ENCODE measurements around the gene ACSF2.

ACSF2 gene

DNA sequence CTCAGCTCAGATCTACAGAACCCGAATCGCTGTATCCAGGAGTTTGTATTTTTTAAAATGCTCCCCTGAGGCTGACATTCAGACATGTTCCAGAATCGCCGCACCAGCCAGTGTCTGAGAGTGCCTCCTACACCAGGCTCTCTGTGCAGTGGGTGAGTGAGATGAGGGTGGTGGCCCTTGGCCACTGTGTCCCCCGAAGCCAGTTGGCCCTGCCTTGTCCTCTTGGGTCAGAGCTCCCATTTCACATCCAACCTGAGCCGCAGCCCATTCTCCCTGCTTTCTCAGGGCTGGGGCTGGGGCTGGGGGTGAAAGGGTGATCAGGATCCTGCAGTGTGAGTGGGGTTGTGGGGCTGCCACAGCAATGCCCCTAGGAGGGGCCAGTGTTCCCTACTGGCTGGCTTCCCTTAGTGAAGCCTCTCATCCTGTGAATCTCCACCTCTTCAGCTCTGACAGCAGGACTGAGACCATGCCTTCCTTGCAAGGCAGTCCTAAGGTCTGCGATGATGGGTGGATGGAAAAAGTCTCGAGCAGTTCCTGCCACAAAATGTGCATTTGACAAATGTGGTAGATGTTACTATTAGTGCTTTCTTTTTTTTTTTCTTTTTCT is 69.3 kb downstream of the ACSF2 start:
- DNase-seq (ENCODE audit: extremely low read depth in 1 of 2, low read depth in 1 of 2) = no peak

DNA sequence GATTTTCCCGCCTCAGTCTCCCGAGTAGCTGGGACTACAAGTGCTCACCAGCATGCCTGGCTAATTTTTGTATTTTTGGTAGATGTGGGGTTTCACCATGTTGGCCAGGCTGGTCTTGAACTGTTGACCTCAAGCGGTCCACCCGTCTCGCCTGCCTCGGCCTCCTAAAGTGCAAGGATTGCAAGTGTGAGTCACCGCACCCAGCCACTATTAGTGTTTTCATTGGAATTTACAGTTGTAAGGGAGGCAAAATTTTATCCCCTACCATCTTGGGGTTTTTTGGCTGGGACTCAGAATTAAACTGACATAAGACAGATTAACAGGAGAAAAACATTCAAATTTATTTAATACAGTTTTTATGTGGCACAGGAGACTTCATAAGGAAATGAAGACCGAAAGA is 69.9 kb downstream of the ACSF2 start:
- DNase-seq (ENCODE audit: extremely low read depth in 1 of 2, low read depth in 1 of 2) = no peak

DNA sequence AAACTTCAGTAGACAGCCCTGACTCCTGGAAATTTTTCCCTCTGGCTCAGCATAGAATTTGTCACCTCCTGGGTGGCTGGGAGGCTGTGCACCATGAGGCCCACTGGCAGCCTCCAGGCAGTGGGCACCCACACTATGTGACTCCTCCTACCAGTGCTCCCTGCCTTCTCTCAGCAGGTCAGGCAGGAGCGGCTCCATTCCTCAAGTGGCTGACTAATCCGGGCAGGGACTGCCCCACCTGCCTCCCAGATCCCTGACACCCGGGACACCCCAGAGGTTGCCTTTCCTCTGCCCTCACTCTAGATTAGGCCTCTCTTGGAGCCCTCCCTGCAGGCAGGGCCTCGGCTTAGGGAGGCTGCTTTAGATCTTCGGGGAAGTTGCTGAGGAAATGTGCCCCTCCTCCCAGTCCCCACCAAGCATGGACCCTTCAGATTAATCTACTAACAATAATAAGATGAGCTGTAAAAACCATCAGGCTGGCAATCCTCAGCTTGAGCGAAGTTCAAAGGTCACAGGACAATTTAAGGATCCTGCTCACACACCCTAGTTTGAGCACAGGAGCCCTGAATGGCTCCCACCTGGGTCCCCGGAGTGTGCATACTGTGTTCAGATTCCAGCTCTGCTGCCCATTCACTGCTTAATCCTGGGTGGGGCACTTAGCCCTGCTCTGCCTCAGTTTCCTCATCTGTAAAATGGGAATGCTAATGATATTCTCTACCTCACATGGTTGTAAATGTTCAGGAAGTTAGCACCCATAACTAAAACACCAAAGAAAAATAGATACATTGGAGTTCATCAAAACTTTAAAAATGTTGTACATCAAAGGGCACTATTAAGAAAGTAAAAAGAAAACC is 72.2 kb downstream of the ACSF2 start:
- DNase-seq (ENCODE audit: extremely low read depth in 1 of 2, low read depth in 1 of 2) = no peak

DNA sequence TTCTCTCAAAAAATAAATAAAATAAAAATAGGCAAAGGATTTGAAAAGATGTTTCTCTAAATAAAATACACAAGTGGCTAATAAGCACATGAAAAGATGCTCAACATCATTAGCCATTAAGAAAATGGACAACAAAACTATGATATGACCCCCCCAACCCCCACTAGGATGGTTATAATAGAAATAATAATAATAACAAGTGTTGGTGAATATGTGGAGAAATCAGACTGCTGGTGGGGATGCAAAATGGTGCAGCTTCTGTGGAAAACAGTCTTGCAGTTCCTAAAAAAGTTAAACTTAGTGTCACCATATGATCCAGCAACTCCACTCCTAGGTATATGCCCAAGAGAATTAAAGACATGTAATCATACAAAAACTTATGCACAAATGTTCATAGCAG is 73.3 kb downstream of the ACSF2 start:
- DNase-seq (ENCODE audit: extremely low read depth in 1 of 2, low read depth in 1 of 2) = no peak

DNA sequence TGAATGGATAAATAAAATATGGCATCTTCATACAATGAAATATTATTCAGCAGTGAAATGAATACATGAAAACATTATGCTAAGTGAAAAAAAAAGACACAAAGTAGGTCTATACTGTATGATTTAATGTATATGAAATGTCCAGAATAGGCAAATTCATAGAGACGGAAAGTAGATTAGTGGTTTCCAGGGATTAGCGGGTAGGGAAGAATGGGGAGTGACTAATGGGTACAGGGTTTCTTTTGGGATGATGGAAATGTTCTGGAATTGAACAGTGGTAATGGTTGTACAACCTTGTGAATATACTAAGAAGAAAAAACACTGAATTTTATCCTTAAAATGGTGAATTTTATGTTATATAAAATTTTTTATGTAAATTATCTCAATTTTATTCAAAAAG is 73.7 kb downstream of the ACSF2 start:
- no peak for DNase-seq (ENCODE audit: extremely low read depth in 1 of 2, low read depth in 1 of 2)

DNA sequence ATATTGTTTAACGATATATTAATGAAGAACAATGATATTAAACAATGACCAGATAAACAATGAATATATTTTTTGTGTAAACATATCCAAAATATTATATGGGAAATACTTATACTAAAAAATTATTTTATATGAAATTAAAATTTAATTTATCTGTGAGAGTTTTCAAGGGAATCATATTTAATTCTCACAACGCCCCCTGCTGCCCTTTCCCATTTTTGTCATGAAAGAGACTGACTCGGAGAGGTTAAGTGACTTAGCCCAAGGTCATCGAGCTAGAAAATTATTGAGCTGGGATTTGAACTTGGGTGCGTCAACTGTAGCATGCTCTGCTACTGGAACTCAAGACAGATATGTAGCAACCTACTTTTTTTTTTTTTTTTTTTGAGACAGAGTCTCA is 75.0 kb downstream of the ACSF2 start:
- no peak for DNase-seq (ENCODE audit: extremely low read depth in 1 of 2, low read depth in 1 of 2)

DNA sequence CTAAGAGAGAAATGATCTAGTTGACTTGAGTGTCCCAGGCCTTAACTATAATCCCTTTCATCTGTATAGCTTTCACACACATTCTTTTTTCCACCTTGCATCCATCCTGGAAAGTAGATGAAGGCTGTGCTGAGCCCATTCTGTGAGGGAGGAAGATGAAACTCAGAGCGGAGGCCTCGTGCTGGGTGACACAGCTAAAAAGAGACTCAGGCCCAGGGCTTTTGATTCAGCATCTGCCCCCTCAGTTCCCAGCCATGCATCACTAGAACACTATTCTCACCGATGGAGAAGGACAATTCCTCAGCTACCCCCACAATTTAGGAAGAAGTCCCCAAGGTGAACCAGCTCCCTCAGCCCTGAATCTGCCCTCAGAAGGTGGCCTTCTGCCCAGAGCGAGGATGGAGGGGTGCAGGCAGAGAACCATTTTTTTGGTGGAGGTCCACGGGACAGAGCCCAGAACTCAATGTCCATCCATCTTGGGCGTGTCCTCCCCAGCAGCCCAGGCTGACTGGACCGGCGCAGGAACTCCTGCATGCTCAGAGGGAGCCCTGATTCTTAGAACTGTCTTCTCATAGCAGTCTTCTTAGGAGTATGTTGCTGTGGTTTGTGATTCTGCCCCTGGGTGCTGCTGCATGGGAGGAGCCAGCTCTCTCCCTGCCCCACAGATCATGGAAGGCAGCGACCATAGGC is 76.4 kb downstream of the ACSF2 start:
- no peak for DNase-seq (ENCODE audit: extremely low read depth in 1 of 2, low read depth in 1 of 2)

DNA sequence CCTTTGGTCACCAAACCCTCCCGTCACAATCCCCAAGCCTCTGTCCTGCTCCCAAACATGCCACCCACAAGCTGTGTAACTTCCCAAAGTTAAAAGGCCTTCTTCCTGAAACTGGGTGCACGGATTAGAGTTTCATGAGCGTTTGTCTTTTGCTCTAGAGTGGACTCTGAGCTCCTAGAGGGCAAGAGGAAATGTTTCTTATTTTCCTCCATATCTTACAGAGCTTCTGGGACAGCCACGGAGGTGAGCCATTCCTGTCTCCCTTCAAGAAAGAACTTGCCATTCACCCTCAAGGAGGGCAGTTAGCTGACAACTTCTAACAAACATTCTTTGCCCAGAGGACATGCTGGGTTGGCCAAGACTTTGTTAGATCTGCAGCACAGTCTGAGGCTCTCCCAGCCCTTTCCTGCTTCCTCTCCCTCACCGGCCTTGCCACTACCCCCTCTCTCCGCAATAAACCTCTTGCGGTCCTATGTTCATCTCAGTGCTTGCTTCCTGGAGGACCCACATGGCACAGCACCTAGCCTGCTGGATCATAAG is 79.6 kb downstream of the ACSF2 start:
- no peak for DNase-seq (ENCODE audit: extremely low read depth in 1 of 2, low read depth in 1 of 2)

DNA sequence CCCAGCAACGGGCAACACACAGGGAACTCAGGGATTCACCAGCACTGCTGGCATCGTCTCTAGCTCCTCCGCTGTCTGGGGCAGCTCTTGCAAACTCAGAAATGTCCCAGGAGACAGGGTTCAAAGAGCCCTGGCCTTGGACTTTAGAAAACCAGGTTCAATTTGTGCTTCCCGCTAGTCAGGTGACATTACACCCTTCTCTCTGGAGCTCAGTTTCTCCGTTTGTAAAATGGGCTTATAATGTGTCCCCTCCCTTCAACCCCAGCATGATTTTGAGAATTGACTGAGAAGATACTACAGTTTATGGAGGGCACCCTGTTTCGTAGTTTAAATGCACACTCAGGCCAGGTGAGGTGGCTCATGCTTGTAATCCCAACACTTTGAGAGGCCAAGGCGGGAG is 80.3 kb downstream of the ACSF2 start:
- no peak for DNase-seq (ENCODE audit: extremely low read depth in 1 of 2, low read depth in 1 of 2)

DNA sequence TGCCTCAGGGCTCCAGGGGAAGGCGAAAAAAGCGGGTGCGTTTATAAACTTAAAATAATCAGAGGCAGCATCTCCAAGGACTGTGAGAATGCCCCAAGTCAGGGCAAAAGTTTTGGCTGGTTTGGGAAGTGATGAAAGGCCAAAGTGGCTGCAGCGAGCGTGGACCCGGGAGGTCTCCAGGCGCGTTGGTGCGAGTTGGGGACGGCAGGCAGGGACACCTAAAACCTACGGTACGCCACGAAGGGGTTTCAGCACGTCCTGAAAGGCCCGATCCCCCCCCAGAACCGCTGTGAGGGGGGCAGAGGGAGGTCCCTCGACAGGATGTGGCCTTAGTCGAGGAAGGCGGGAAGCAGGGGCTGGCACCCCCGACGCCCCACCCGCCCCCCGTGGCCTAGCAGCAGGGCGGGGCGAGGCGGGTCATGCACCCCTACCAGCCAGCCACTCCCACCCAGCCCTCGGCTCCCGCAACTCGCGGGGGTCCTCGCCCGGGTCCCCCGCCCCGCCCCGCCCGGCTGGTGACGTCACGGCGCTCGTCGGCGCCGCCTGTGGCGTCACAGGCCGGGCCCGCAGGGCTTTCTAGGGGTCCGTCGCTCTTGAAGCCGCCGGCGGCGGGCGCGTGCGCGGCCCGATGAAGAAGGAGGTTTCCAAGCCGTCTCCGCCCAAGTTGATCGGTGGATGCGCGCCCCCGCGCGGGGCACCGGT is 82.0 kb downstream of the ACSF2 start, which contains the start of gene MYCBPAP:
Gene MYCBPAP (plus strand): TSS at position 569 of the 702 bp plus-strand sequence. CDS start 236 bp downstream, outside the sequence.
- peak; percentile 50 to 75 for DNase-seq (ENCODE audit: extremely low read depth in 1 of 2, low read depth in 1 of 2)

DNA sequence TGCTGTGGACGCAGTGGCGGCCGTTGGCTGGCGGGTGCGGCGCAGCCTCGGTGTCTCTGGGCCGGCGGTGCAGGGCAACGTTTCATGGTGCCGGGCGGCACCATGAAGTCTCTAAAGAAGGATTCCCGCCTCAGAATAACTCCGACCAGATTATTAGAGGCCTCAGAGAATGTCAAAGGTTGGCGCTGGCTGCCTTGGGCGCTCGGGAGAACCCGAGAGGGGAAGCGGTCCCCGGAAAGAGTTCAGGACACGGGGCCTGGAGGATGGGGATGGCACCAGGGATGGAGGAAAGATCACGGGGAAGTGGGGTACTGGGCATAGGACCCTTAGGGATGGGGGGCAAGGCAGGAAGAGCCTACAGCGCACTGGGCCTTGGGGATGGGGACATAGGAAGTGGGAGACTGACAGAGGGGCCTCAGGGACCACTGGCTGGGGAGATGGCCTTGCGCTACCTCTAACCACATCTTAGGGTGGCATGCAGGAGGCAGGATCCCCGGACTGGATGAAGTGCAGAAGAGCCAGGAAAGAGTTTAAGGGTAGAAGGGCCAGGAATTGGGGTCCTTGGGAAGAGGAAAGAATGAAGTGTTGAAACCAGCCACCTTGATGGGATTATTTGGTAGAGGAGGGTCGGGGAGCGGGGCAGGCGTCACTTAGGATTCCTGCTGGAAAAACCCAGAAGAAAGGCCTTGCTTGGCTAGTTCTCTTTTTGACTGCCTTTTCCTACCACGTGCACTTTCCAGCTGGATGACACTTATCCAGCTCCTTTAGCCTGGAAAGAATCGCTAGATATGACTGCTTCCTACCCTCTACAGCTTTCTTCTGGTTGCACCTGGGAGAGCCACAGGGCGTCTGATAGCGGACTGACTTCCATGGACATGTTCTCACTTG is 82.8 kb downstream of the ACSF2 start:
- no peak for DNase-seq (ENCODE audit: extremely low read depth in 1 of 2, low read depth in 1 of 2)

DNA sequence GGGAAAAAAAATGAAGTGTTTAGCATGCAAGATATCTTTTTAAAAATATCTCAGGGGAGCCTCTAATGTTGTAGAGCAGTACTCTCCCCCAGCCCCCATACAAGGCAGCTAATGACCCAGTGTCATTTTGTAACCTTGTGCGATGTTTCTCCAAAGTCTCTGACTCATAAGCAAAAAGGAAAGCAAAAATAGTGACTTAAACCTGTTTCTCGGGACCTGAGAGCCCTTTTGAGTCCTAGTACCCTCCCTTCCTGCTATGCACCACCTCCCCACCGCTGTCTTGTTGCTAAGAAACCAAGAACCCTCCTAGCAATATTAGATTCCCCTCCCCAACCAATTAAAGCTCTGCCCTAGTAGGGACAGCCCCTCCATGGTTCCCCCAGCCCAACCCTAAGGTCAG is 85.0 kb downstream of the ACSF2 start:
- peak in 1 of 2 donors; percentile 50 for DNase-seq (ENCODE audit: extremely low read depth in 1 of 2, low read depth in 1 of 2)

DNA sequence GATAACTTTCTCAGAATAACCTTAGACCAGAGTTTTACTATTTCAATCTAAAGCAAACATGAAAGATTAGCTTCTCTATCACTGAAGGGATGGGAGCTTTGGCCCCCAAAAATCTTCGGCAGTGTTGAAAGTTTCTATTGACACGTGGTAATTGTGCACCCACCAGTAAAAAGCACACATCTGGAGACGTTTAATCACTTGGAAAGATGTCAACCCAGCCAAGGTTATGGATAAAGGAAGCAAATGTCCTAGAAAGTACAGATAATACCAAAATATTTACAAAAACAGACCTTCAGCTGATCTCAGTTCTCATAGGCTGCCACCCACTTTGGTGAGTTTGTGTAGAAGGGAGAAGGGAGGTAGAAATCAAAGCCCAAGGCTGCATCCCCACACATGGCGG is 87.5 kb downstream of the ACSF2 start:
- DNase-seq (ENCODE audit: extremely low read depth in 1 of 2, low read depth in 1 of 2) = no peak

DNA sequence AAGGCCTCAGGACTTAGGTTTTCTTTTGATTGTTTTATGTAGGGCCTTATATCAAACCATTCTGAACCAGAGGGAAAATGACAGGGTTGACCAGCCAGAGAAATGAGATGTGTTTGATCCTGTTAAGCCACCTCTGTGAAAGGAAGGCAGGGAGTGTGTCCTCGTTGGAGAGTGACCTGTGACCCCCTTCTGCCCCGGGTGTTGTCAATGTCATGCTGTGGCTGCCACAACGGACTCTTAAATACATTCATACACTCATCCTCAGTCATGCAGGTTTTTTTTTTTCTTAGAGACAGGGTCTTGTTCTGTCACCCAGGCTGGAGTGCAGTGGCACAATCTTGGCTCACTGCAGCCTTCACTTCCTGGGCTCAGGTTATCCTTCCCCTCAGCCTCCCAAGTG is 88.4 kb downstream of the ACSF2 start:
- DNase-seq (ENCODE audit: extremely low read depth in 1 of 2, low read depth in 1 of 2) = no peak

DNA sequence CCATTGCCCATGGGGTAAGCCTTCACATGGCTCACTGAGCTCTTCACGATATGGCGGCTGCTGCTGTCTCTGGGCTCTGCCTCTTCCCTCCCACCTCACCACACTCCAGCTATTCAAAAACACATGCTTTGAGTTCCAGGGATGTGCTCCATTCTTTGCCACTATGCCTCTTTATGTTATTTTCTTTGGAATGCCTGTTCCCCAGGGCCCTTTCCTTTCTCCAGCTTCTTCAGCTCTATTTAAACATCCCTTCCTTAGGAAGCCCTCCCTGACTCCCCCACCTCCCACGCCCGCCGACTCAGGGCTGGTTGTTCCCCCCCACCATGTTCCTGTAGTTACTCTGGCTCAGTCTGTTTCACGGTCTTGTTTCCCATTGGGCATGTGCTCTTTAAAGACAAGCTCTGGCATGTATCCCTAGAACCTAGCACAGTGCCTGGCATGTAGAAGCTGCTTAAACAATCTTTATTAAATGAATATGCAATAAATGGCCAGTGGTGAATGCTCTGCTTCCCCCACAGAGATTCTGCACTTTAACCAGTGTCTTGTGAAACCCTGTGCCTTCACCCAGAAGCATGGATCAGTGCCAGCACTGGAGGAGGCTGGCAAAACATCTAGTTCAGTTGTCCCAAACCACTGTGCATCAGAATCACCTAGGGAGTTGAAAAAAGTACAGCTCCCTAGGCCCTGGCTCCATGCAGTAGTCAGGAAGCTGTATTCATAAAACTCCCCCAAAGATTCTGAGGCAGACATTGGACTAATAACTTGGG is 89.1 kb downstream of the ACSF2 start:
- DNase-seq (ENCODE audit: extremely low read depth in 1 of 2, low read depth in 1 of 2) = no peak

DNA sequence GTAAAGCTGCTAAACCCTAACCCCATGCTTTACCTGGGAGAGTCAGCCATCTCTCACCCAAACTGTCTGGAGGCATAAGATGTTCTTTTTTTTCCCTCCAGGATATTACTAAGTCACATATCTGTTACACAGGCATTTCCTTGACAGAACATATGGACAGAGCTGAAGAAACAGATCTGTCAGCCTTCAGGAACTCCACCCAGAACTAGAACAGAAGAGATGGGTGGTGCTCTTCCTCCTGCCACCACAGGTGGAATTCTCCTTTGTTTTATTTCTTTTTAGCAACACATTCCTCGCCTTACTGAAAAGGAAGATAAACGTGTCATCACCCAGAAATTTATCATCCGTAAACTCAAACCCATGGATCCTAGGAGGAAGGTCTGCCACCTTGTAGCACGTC is 91.0 kb downstream of the ACSF2 start:
- DNase-seq (ENCODE audit: extremely low read depth in 1 of 2, low read depth in 1 of 2) = no peak

DNA sequence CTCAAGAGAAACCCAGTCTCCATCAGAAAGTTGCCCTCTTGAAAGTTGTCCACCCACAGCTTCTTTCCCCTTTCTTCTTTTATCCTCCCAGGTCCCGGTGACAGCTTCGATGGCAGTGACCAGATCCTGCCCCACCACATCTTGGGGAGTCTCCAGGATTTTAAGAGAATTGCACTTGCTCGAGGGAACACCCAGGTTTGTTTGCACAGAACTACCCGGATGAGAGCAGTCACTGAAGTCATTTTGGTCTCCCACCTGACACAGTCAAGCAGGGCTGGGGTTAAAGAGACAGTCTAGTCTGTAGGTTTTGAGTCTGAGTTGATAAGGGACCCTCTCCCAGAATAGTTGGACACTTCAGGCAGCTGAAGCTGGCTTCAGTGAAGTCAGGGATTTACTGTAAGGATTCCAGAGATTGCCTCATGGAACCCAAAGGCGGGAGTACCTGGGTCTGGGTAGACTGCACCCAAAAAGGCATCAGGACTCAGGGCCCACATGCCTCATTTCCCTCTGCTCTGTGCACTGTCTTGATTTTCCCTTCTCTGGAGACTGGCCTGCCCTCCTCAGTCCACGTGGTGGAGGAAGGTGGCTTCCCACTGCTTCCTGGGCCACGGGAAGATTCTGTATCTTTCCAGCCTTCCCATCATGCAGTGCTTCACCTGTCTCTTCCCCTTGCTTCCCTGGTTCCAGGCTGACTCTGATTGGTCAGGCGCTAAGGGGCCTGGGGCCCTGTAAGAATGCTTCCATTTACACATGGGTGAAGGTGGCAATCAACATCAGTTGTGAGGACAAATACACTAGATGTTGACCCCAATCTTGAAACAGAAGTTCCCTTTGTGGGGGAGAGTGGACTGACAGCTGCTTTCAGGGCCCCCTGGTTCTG is 91.7 kb downstream of the ACSF2 start:
- no peak for DNase-seq (ENCODE audit: extremely low read depth in 1 of 2, low read depth in 1 of 2)

DNA sequence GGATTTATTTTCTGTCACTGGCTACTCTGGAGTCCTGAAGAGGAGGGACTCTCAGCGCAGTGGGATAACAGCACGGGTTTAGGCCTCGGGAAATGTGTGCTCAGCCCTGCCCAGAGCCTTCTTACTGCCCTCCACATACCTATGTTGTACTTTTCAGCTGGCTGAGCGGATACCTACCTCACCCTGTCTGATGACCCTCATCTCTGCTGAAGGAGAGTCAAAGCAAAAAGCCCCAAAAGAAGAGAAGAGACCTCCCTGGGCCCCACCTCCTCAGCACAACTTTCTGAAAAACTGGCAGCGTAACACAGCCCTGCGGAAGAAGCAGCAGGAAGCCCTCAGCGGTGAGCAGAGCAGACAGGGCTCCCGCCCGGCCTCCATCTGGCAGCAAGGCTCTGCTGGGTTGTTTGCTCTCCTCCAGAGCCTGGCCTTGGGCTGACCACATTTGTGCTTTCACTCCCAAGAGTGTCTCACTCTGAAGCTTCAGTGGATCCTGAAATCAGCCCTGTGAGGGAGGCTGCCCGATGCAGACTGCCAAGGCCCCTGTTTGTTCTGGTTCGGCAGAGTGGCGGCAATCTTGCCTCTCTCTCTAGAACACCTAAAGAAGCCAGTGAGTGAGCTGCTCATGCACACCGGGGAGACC is 92.5 kb downstream of the ACSF2 start:
- DNase-seq (ENCODE audit: extremely low read depth in 1 of 2, low read depth in 1 of 2) = no peak

Data from stimulated activated CD8-positive, alpha-beta memory T cell treated with anti-CD3 and anti-CD28 coated beads, Interleukin-7, amount 100 ng/mL, for 48 hours (primary cell).